ACC112 (cell line): ENCODE data around the gene H2BW1.
"Not testable (repeated sequence)": the region's sequence is repeated elsewhere in the genome, so short reads cannot be mapped to it uniquely, and the experiment has no call there.

Experiments used
- H2AFZ ChIP-seq: fragments of 200-600 bp; sonication (generic); one replicate; pipeline ENCODE4 v1.6.0; 2017; ENCODE audit warnings: antibody characterized with exemption, low read length; ENCODE audit not compliant: unreplicated experiment
- H3K27ac ChIP-seq: fragments of 200-600 bp; sonication (generic); 2 replicates; pipeline ENCODE4 v1.5.1; 2014; ENCODE audit warnings: low read depth, mild to moderate bottlenecking, antibody characterized with exemption, low read length, moderate library complexity
- H3K27me3 ChIP-seq: fragments of 200-600 bp; sonication (generic); 2 replicates; pipeline ENCODE4 v1.6.1; 2014; ENCODE audit warnings: mild to moderate bottlenecking, antibody characterized with exemption, low read length, moderate library complexity, mixed read lengths; ENCODE audit not compliant: insufficient read depth
- H3K36me3 ChIP-seq: fragments of 200-600 bp; sonication (generic); 2 replicates; pipeline ENCODE4 v1.6.1; 2016; ENCODE audit warnings: mild to moderate bottlenecking, antibody characterized with exemption, low read length, moderate library complexity, mixed read lengths; ENCODE audit not compliant: insufficient read depth
- H3K4me1 ChIP-seq: fragments of 200-600 bp; sonication (generic); one replicate; pipeline ENCODE4 v1.6.1; 2016; ENCODE audit warnings: low read length, mixed read lengths; ENCODE audit not compliant: insufficient read depth, unreplicated experiment, control insufficient read depth
- H3K4me3 ChIP-seq: fragments of 200-600 bp; sonication (generic); 2 replicates; pipeline ENCODE4 v1.5.1; 2014; ENCODE audit warnings: mild to moderate bottlenecking, low read depth, low read length
- H3K79me2 ChIP-seq: fragments of 200-600 bp; sonication (generic); one replicate; pipeline ENCODE4 v1.6.0; 2016; ENCODE audit warnings: low read length; ENCODE audit not compliant: control insufficient read depth, unreplicated experiment, insufficient read depth

Gene H2BW1, protein sequence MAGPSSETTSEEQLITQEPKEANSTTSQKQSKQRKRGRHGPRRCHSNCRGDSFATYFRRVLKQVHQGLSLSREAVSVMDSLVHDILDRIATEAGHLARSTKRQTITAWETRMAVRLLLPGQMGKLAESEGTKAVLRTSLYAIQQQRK

GRCh38 chrX:104013606-104014005 is at the start of gene H2BW1:
TSS of gene H2BW1 (minus strand) at chrX:104013708. CDS start at chrX:104013576, 132 bp downstream.
- Histone ChIP-seq H3K27me3 (0 out of 2 replicates have a peak, but pooled peaks cover 2% of the 10 kb centered on the region), H2AFZ (no peak within 1 kb of the TSS), H3K4me3 (no peak within 1 kb of the TSS), H3K27ac (no peak within 1 kb of the TSS), H3K4me1 (no peaks in the 10 kb centered on the region), H3K79me2 (no peaks in the 10 kb centered on the region), H3K36me3 (no peaks in the 10 kb centered on the region)

- not testable (repeated sequence) for H3K36me3 ChIP-seq, H3K27ac ChIP-seq, H3K79me2 ChIP-seq, H3K27me3 ChIP-seq, H3K4me1 ChIP-seq, H3K4me3 ChIP-seq, H2AFZ ChIP-seq
Measured at GRCh38 chrX:104062636-104063035, 49.1 kb upstream of the H2BW1 start.

DNA sequence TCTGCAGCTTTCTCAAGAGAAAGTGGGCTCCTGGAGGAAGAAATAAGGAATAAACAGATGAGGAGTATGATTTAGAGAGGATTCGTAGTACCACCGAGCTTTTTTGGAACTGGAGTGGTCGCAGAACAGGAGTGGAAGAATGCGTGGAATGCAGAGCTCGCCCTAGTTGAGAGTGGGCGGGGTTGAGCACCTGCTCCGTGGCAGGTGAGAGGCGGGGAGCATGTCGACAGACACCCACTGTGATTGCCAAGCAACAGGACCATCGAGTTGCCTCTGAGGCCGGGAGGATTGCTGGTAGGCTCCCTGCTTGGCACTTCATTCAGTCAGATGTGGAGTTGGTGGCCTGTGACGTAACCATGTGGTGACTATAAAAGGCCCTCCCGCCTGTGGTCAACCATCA is 41.4 kb upstream of the H2BW1 start:
- not testable (repeated sequence) for H3K27me3 ChIP-seq

DNA sequence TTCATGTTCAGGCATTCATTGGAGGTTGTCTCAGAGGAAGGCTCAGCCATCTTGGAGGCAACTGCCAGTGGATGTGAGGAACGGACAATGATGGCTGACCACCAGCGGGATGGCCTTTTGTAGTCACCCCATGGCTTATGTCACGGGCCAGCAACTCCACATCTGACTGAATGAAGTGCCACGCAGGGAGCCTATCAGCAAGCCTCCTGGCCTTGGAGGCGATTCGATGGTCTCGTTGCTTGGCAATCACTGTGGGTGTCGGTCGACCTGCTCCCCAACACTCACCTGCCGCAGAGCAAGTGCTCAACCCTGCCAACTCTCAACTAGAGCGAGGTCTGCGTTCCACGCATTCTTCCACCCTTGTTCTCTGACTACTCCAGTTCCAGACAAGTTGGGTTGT is 33.7 kb upstream of the H2BW1 start:
- H3K4me1 ChIP-seq = no peaks in the 10 kb centered on the region
- peaks cover 10% of the 10 kb centered on the region; the same call in 1 of the 2 replicates for H3K27me3 ChIP-seq
- no peaks in the 10 kb centered on the region for H3K79me2 ChIP-seq
- H2AFZ ChIP-seq = no peak overlapping the region
- no peak overlapping the region for H3K4me3 ChIP-seq
- no peak overlapping the region for H3K27ac ChIP-seq
- no peaks in the 10 kb centered on the region for H3K36me3 ChIP-seq

More for the DNA sequence above, 41.4 kb upstream of the H2BW1 start:
- not testable (repeated sequence) for H3K27ac ChIP-seq, H3K79me2 ChIP-seq, H3K4me1 ChIP-seq, H3K36me3 ChIP-seq, H2AFZ ChIP-seq, H3K4me3 ChIP-seq

GRCh38 chrX:104045642-104046041 is 32.1 kb upstream of the H2BW1 start:
- Histone ChIP-seq H3K36me3 (no peaks in the 10 kb centered on the region), H3K4me1 (no peaks in the 10 kb centered on the region), H3K79me2 (no peaks in the 10 kb centered on the region), H3K27ac (no peak overlapping the region), H2AFZ (no peak overlapping the region), H3K4me3 (no peak overlapping the region), H3K27me3 (peaks cover 10% of the 10 kb centered on the region)

GRCh38 chrX:104041003-104041402 is 27.5 kb upstream of the H2BW1 start:
- Histone ChIP-seq H2AFZ (no peak overlapping the region), H3K4me1 (no peaks in the 10 kb centered on the region), H3K27ac (no peak overlapping the region), H3K4me3 (no peak overlapping the region), H3K36me3 (no peaks in the 10 kb centered on the region), H3K27me3 (peaks cover 29% of the 10 kb centered on the region), H3K79me2 (no peaks in the 10 kb centered on the region)

DNA sequence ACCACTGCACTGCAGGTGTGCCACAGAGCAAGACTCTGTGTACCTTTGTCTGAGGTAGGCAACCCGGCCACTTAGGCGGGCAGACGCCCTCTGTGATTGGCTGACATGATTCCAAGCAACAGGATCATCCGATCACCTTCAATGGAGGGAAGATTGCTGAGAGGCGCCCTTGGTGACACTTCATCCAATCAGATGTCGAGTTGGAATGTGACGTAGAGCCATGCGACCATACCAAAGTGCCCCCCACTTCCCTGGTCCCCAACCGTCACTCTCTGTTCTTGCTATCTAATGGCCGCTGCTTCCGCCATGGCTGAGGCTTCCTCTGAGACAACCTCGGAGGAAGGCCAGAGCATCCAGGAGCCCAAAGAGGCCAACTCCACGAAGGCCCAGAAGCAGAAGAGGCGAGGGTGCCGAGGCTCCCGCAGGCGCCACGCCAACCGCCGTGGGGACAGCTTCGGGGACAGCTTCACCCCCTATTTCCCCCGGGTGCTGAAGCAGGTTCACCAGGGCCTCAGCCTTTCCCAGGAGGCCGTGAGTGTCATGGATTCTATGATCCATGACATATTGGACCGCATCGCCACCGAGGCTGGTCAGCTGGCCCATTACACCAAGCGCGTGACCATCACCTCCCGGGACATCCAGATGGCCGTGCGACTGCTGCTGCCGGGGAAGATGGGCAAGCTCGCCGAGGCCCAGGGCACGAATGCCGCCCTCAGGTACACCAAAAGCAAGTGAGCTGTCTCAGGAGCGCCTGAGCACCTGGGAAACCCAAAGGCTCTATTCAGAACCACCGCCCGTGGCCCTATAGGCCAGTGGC is 26.4 kb upstream of the H2BW1 start, which contains the start of gene H2BW2:
Gene H2BW2 (plus strand): TSS at position 268 of the 817 bp plus-strand sequence. CDS start 39 bp downstream, at position 307.
- Histone ChIP-seq H3K79me2 (no peaks in the 10 kb centered on the region), H3K4me1 (no peaks in the 10 kb centered on the region), H3K36me3 (no peaks in the 10 kb centered on the region), H3K27ac (no peak within 1 kb of the TSS), H3K27me3 (peaks cover 35% of the 10 kb centered on the region), H3K4me3 (no peak within 1 kb of the TSS), H2AFZ (no peak within 1 kb of the TSS)

- no peaks in the 10 kb centered on the region for H3K36me3 ChIP-seq
- no peaks in the 10 kb centered on the region for H3K4me1 ChIP-seq
- H3K79me2 ChIP-seq = no peaks in the 10 kb centered on the region
- H3K27me3 ChIP-seq = peaks cover 14% of the 10 kb centered on the region; the same call in 1 of the 2 replicates
- H3K27ac ChIP-seq = no peak overlapping the region
- H3K4me3 ChIP-seq = no peak overlapping the region
- H2AFZ ChIP-seq = no peak overlapping the region
Measured at GRCh38 chrX:104018126-104018525, 4.6 kb upstream of the H2BW1 start.

GRCh38 chrX:104015576-104015975 is 2.1 kb upstream of the H2BW1 start:
- H3K79me2 ChIP-seq, H2AFZ ChIP-seq, H3K36me3 ChIP-seq, H3K27ac ChIP-seq, H3K4me1 ChIP-seq, H3K4me3 ChIP-seq, H3K27me3 ChIP-seq: not testable (repeated sequence)

DNA sequence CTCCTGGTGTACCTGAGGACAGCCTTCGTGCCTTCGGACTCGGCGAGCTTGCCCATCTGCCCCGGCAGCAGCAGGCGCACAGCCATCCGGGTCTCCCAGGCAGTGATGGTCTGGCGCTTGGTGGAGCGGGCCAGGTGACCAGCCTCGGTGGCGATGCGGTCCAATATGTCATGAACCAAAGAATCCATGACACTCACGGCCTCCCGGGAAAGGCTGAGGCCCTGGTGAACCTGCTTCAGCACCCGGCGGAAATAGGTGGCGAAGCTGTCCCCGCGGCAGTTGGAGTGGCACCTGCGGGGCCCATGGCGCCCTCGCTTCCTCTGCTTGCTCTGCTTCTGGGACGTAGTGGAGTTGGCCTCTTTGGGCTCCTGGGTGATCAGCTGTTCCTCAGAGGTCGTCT is 350 bp downstream of the H2BW1 start:
- Histone ChIP-seq H3K27ac (no peak overlapping the region), H3K4me1 (no peaks in the 10 kb centered on the region), H3K27me3 (0 out of 2 replicates have a peak, but pooled peaks cover 2% of the 10 kb centered on the region), H3K36me3 (no peaks in the 10 kb centered on the region), H2AFZ (no peak overlapping the region), H3K79me2 (no peaks in the 10 kb centered on the region), H3K4me3 (no peak overlapping the region)

GRCh38 chrX:104008831-104009230 is 4.7 kb downstream of the H2BW1 start:
- no peaks in the 10 kb centered on the region for H3K79me2 ChIP-seq
- H3K36me3 ChIP-seq = no peaks in the 10 kb centered on the region
- H3K4me3 ChIP-seq = no peak overlapping the region
- H2AFZ ChIP-seq = no peak overlapping the region
- no peaks in the 10 kb centered on the region for H3K4me1 ChIP-seq
- 0 out of 2 replicates have a peak, but pooled peaks cover 2% of the 10 kb centered on the region for H3K27me3 ChIP-seq
- no peak overlapping the region for H3K27ac ChIP-seq
